Ascending aorta (tissue), 2 donors: Measurements from ENCODE around the gene PRKG2. TPM values are rescaled to one million over a fixed set of nuclear protein-coding genes. Genes with fewer than 3 reads are reported as not detected.

ENCODE experiments used
- DNase-seq, 2 donors: peaks; one replicate each; pipeline ENCODE4 v3.0.0-alpha.2; 2019; ENCODE audit warnings: low spot score in 2 of 2
- H3K27ac ChIP-seq, 2 donors: fragments of 200-600 bp; sonication (generic); one replicate each; pipeline ENCODE4 v1.5.1; 2016 to 2017; ENCODE audit warnings: mild to moderate bottlenecking in 1 of 2
- H3K27me3 ChIP-seq: fragments of 200-600 bp; sonication (generic); one replicate; pipeline ENCODE4 v1.5.1; 2017
- H3K36me3 ChIP-seq, 2 donors: fragments of 200-600 bp; sonication (generic); one replicate each; pipeline ENCODE4 v1.5.1; 2016
- H3K4me1 ChIP-seq, 2 donors: fragments of 200-600 bp; sonication (generic); one replicate each; pipeline ENCODE4 v1.5.1; 2016 to 2017; ENCODE audit warnings: mild to moderate bottlenecking in 1 of 2
- H3K4me3 ChIP-seq, 2 donors: fragments of 200-600 bp; sonication (generic); one replicate each; pipeline ENCODE4 v1.5.1; 2016 to 2017; ENCODE audit warnings: mild to moderate bottlenecking in 1 of 2
- H3K9me3 ChIP-seq, 2 donors: fragments of 200-600 bp; sonication (generic); one replicate each; pipeline ENCODE4 v1.5.1; 2016
- CTCF ChIP-seq, 3 experiments: fragments of 200-600 bp in 2 of 3; fragments of 450-650 bp in 1 of 3; sonication (generic) in 2 of 3; IDR thresholded peaks; one replicate each; pipeline ENCODE4 v1.5.1; 2016 to 2019; ENCODE audit warnings: antibody characterized with exemption in 3 of 3, mild to moderate bottlenecking in 1 of 3, moderate library complexity in 1 of 3
- intact Hi-C: fragments of 100-400 bp; cut with DNase I; formaldehyde crosslinking; loops from one replicate; pipeline ENCODE4 v1.15.1; 2023
- total RNA-seq: library from RNA; depleted of rRNA; stranded (reverse); fragments of >200 nt; gene quantifications from one replicate; pipeline ENCODE4 v1.1.0, GENCODE V29; 2016

The PRKG2 gene
- total RNA-seq, 1 donor from 2014 or later, result not detected

DNA sequence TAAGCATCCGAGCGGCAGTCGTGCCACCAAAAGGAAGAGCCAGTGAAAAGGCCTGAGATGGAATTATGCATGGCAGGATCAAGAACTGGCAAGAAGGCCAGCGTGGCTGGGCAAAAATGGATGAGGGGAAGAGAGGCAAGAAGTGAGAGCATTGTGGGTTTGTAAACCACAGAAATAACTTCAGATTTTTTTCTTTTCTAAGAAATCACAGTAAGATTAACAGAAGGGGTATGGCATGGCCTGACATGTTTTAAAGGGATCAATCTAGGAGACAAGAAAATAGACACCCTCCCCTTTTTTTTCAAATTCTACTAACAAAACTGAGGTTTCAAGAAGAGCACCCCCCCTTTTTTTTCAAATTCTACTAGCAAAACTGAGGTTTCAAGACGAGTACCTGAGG lies 102.0 kb downstream of the PRKG2 start:
- Histone ChIP-seq H3K9me3 (no peaks in the 10 kb centered on the region), H3K4me1 (no peaks in the 10 kb centered on the region), H3K27me3 (no peaks in the 10 kb centered on the region), H3K4me3 (no peak overlapping the region), H3K27ac (no peak overlapping the region), H3K36me3 (no peaks in the 10 kb centered on the region)
- DNase-seq, result no peak
- no peak for TF ChIP-seq CTCF (IDR thresholded peaks at IDR 0.05)
- intact Hi-C loops, result no loop called here

- Histone ChIP-seq H3K27ac (no peak overlapping the region), H3K4me1 (no peaks in the 10 kb centered on the region), H3K4me3 (no peak overlapping the region), H3K27me3 (no peaks in the 10 kb centered on the region), H3K36me3 (no peaks in the 10 kb centered on the region), H3K9me3 (no peaks in the 10 kb centered on the region)
- DNase-seq, result no peak
- intact Hi-C loops, result no loop called here
- no peak for TF ChIP-seq CTCF (IDR thresholded peaks at IDR 0.05)
These were observed 105.7 kb downstream of the PRKG2 start for GRCh38 chr4:81109356-81109755.

DNA sequence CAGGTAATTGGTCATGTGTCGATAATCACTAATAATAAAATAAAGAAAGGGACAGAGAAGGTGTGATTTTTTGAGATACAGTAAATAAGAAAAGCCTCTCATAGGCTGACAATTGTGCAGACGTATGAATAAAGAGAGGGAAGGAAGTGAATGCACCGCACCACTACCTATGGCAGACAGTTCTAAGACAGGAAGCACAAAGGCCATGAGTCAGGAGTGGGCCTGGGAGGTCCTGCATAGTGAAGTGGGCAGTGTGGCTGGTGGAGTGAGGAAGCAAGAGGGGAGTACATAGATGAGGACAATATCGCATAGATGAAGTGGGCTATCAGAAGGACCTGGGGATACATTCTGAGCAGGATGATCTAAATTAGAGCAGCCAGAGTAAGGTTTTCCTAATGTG lies 108.9 kb downstream of the PRKG2 start:
- no peak overlapping the region for H3K4me3 ChIP-seq
- no peaks in the 10 kb centered on the region for H3K27me3 ChIP-seq
- no peaks in the 10 kb centered on the region for H3K9me3 ChIP-seq
- intact Hi-C loops, result no loop called here
- H3K27ac ChIP-seq, result no peak overlapping the region
- TF ChIP-seq CTCF (IDR thresholded peaks at IDR 0.05), result no peak
- no peak for DNase-seq
- H3K4me1 ChIP-seq, result no peaks in the 10 kb centered on the region
- H3K36me3 ChIP-seq, result no peaks in the 10 kb centered on the region

GRCh38 chr4:81102107-81102506 lies 112.9 kb downstream of the PRKG2 start:
- no peak for TF ChIP-seq CTCF (IDR thresholded peaks at IDR 0.05)
- Histone ChIP-seq H3K4me1 (no peaks in the 10 kb centered on the region), H3K36me3 (no peaks in the 10 kb centered on the region), H3K27ac (no peak overlapping the region), H3K27me3 (no peaks in the 10 kb centered on the region), H3K9me3 (no peaks in the 10 kb centered on the region), H3K4me3 (no peak overlapping the region)
- intact Hi-C loops, result no loop called here
- no peak for DNase-seq

GRCh38 chr4:81096566-81096965 lies 118.5 kb downstream of the PRKG2 start:
- no peak overlapping the region for H3K27ac ChIP-seq
- intact Hi-C loops, result no loop called here
- no peak for TF ChIP-seq CTCF (IDR thresholded peaks at IDR 0.05)
- DNase-seq, result no peak
- H3K27me3 ChIP-seq, result no peaks in the 10 kb centered on the region
- H3K4me3 ChIP-seq, result no peak overlapping the region
- H3K9me3 ChIP-seq, result no peaks in the 10 kb centered on the region
- H3K36me3 ChIP-seq, result no peaks in the 10 kb centered on the region
- no peaks in the 10 kb centered on the region for H3K4me1 ChIP-seq

- no peaks in the 10 kb centered on the region for H3K27me3 ChIP-seq
- H3K4me1 ChIP-seq, result no peaks in the 10 kb centered on the region
- no peak for DNase-seq
- no peaks in the 10 kb centered on the region for H3K36me3 ChIP-seq
- intact Hi-C loops, result no loop called here
- no peaks in the 10 kb centered on the region for H3K9me3 ChIP-seq
- no peak overlapping the region for H3K4me3 ChIP-seq
- no peak for TF ChIP-seq CTCF (IDR thresholded peaks at IDR 0.05)
- H3K27ac ChIP-seq, result no peak overlapping the region
These were observed 119.6 kb downstream of the PRKG2 start for GRCh38 chr4:81095389-81095788.
